ENCODE results near the gene ULK2.

- TF ChIP-seq EZH2phosphoT487 (IDR thresholded peaks at IDR 0.05; ENCODE audit: insufficient read depth, low read depth) = no peak
- TF ChIP-seq EZH2 (IDR thresholded peaks at IDR 0.05; ENCODE audit: insufficient read depth, poor library complexity, severe bottlenecking) = no peak
Observed at GRCh38 chr17:19897090-19897837, 29.5 kb upstream of the ULK2 start.
